Measurements from ENCODE around the gene SPINT2. TPM values are rescaled to one million over a fixed set of nuclear protein-coding genes. Genes with fewer than 3 reads are reported as not detected.

Gene SPINT2
- total RNA-seq, 2 donors from 2014 or later, result 266 to 305 TPM

DNA sequence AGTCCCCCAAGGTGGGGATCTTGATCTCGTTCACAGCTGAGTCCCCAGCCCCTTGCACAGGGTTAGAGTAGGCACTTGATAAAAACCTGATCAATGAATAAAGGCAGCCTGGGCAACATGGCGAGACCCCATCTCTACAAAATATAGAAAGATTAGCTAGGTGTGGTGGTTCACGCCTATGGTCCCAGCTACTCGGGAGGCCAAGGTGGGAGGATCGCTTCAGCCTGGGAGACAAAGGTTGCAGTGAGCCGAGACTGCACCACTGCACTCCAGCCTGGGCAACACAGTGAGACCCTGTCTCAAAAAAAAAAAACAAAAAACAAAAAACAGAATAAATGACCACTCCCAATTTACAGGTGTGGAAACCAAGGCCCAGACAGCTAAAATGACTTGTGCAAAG is 46.6 kb downstream of the SPINT2 start:
- Histone ChIP-seq H3K4me1 (no peaks in the 10 kb centered on the region), H3K9me3 (no peaks in the 10 kb centered on the region), H3K4me3 (no peak overlapping the region), H3K27me3 (no peaks in the 10 kb centered on the region), H3K36me3 (replicated peaks in 1 of 2; ENCODE audit: insufficient read depth in 1 of 2, low read depth in 2 of 2) (peaks cover 0 to 2% of the 10 kb centered on the region in 2 donors), H3K27ac (no peak overlapping the region)
- intact Hi-C loops (cut with DNase I), result no loop called here
- 96 to 98% methylated on average over 6 of the region's 6 CpGs for WGBS, 2 donors
- ATAC-seq, result no peak
- no peak for DNase-seq
- no peak for TF ChIP-seq POLR2A (IDR thresholded peaks at IDR 0.05)
- TF ChIP-seq, protein P1, sequence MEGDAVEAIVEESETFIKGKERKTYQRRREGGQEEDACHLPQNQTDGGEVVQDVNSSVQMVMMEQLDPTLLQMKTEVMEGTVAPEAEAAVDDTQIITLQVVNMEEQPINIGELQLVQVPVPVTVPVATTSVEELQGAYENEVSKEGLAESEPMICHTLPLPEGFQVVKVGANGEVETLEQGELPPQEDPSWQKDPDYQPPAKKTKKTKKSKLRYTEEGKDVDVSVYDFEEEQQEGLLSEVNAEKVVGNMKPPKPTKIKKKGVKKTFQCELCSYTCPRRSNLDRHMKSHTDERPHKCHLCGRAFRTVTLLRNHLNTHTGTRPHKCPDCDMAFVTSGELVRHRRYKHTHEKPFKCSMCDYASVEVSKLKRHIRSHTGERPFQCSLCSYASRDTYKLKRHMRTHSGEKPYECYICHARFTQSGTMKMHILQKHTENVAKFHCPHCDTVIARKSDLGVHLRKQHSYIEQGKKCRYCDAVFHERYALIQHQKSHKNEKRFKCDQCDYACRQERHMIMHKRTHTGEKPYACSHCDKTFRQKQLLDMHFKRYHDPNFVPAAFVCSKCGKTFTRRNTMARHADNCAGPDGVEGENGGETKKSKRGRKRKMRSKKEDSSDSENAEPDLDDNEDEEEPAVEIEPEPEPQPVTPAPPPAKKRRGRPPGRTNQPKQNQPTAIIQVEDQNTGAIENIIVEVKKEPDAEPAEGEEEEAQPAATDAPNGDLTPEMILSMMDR (IDR thresholded peaks at IDR 0.05), result no peak

DNA sequence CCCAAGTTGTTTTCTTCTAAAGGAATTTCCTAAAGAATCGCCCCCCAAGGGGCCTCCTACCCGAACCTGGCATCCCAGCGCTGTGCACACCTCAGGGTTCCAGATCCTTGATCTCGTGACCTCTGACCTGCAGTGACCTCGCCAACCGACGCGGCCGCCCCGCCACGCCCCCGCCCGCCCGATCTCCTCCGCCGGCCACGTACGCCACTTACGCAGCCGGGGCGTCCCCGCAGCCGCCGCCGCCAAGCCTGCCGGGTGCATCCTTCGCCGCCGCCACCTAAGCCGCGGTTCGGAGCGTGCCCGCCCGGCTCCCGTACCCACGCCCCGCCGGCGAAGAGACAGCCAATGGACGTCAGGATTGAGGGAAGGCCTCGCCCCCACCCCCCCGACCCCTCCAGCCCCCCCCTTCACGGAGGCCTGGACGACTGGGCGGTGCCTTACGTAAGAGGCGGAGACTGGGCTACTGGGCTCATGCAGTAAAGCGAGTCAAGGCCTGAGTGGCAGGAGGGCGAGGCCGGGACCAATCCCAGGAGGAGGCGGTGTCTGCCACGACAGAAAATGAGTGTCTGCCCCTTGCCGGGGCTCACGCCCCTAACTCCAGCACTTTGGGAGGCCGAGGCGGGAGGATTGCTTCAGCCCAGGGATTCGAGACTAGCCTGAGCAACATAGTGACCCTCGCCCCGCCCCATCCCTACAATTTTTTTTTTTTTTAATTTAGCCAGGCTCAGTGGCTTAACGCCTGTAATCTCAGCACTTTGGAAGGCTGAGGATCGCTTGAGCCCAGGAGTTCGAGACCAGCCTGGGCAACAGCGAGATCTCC is 51.5 kb downstream of the SPINT2 start, which contains the start of gene YIF1B:
Gene YIF1B, minus strand, starts transcription at position 291 of the 820 bp plus-strand sequence. Its CDS starts 30 bp downstream, at position 261.
- TF ChIP-seq POLR2A (IDR thresholded peaks at IDR 0.05), result peak in 2 of 3 donors; percentile 42 to 44
- TF ChIP-seq, protein P1 (IDR thresholded peaks at IDR 0.05), result no peak
- peak; percentile 93 for ATAC-seq
- H3K4me3 ChIP-seq, result peak within 1 kb of the TSS; percentile 23 to 41
- no peaks in the 10 kb centered on the region for H3K36me3 ChIP-seq (replicated peaks in 1 of 2; ENCODE audit: insufficient read depth in 1 of 2, low read depth in 2 of 2)
- peaks cover 28% of the 10 kb centered on the region for H3K4me1 ChIP-seq
- peak within 1 kb of the TSS; percentile 50 to 91 (median 78) for H3K27ac ChIP-seq
- intact Hi-C loops (cut with DNase I), result no loop called here
- no peaks in the 10 kb centered on the region for H3K9me3 ChIP-seq
- 0 to 1% methylated on average over 23 to 60 of the region's 64 CpGs for WGBS, 2 donors
- H3K27me3 ChIP-seq, result no peaks in the 10 kb centered on the region
- DNase-seq, result peak; percentile 96 to 98 (median 98)

DNA sequence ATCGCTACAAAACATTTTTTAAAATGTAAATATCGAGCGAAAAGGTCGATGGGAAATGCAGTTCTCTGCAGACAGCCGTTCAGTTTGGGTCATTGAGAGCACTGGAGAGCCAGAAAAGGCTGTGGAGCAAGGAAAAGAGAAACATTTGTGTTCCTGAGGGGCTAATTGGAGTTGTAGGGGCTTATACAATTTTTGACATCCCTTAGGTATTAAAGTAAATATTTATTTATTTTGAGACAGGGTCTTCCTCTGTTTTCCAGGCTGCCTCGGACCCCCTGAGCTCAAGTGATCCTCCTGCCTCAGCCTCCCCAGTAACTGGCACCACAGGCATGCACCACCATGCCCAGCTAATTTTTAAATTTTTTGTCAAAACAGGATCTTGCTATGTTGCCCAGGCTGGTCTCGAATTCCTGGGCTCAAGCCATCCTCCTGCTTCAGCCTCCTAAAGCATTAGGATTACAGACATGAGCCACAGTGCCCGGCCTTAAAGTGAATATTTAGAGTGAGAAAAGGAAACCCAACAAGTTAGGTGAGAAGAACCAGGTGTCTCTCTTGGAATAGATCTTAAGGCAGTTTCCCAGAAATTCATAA is 52.2 kb downstream of the SPINT2 start:
- H3K4me3 ChIP-seq, result no peak overlapping the region
- TF ChIP-seq, protein P1 (IDR thresholded peaks at IDR 0.05), result no peak
- DNase-seq, result no peak
- no peaks in the 10 kb centered on the region for H3K36me3 ChIP-seq (replicated peaks in 1 of 2; ENCODE audit: insufficient read depth in 1 of 2, low read depth in 2 of 2)
- intact Hi-C loops (cut with DNase I), result no loop called here
- 27 to 40% methylated on average over 8 of the region's 8 CpGs for WGBS, 2 donors
- peaks cover 36% of the 10 kb centered on the region for H3K4me1 ChIP-seq
- no peaks in the 10 kb centered on the region for H3K27me3 ChIP-seq
- H3K9me3 ChIP-seq, result no peaks in the 10 kb centered on the region
- no peak for ATAC-seq
- peak overlapping the region; percentile 50 to 91 (median 78) for H3K27ac ChIP-seq

DNA sequence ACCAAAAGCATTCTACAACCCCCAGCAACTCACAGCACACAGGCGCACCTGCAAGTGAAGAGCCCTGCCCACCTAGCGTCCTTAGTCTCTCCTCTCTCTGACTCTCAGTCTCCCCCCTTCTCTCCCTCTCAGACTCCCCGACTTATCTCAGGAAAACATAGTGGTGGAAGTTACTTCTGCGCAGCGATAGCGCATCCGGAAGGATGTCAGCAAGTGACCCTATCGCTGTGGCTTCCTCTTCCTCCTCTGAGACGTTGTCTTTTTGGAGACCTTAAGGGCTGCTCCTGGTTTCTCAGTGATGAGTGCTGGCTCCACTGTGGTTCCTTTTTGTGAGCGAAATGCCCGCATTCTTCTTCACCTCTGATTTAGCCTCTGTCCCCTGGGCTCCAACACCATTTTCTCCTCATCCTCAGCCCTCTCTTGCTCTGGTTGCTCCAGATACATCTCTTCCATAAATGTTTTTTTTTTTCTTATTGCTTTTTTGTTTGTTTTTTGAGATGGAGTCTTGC is 52.8 kb downstream of the SPINT2 start:
- Histone ChIP-seq H3K27me3 (no peaks in the 10 kb centered on the region), H3K27ac (peak overlapping the region in 1 of 4 donors; percentile 89), H3K4me3 (no peak overlapping the region), H3K36me3 (replicated peaks in 1 of 2; ENCODE audit: insufficient read depth in 1 of 2, low read depth in 2 of 2) (no peaks in the 10 kb centered on the region), H3K9me3 (no peaks in the 10 kb centered on the region), H3K4me1 (peaks cover 40% of the 10 kb centered on the region)
- TF ChIP-seq, protein P1 (IDR thresholded peaks at IDR 0.05), result no peak
- TF ChIP-seq POLR2A (IDR thresholded peaks at IDR 0.05), result no peak
- intact Hi-C loops (cut with DNase I), result no loop called here
- WGBS, 2 donors, result 59 to 82% methylated on average over 11 of the region's 11 CpGs
- peak in 1 of 4 donors; percentile 15 for DNase-seq
- no peak for ATAC-seq
